ENCODE results near the gene CIAO3. TPM values are rescaled to one million over a fixed set of nuclear protein-coding genes. Genes with fewer than 3 reads are reported as not detected.

CIAO3 gene
- total RNA-seq, result 10 to 100 TPM; 41.4 to 43.3 TPM
- 45.0 TPM for polyA plus RNA-seq (2013, experiment 1 of 2)
- 37.8 TPM for polyA plus RNA-seq (2013, experiment 2 of 2)
- long read RNA-seq, experiment 1, partial matches to known transcripts, result 2 of 9 reads
- long read RNA-seq, experiment 1, other reads (novel, unspliced or antisense), result 4 of 9 reads
- long read RNA-seq, experiment 2, transcript CIAO3-201 (11 exons, 2,112 nt), result major isoform, 28 of 44 reads
- long read RNA-seq, experiment 2, partial matches to known transcripts, result 1 of 44 reads
- long read RNA-seq, experiment 2, other reads (novel, unspliced or antisense), result 11 of 44 reads
- long read RNA-seq, experiment 3, transcript CIAO3-201 (11 exons, 2,112 nt), result major isoform, 125 of 177 reads
- long read RNA-seq, experiment 3, partial matches to known transcripts, result 11 of 177 reads
- long read RNA-seq, experiment 3, other reads (novel, unspliced or antisense), result 37 of 177 reads
- long read RNA-seq, experiment 4, transcript CIAO3-201 (11 exons, 2,112 nt), result major isoform, 12 of 17 reads
- long read RNA-seq, experiment 4, partial matches to known transcripts, result 0 of 17 reads
- long read RNA-seq, experiment 4, other reads (novel, unspliced or antisense), result 5 of 17 reads

GRCh38 chr16:740764-741505 lies at the start of gene CIAO3:
Gene CIAO3 (minus strand): TSS chr16:740997. CDS start chr16:740985, 12 bp downstream.
- Mint-ChIP-seq H3K9me3 (no peaks in the 10 kb centered on the region), H3K27ac (peak within 1 kb of the TSS; percentile 87), H3K36me3 (ENCODE audit: low read depth) (peaks cover 17% of the 10 kb centered on the region), H3K4me3 (peak within 1 kb of the TSS; percentile 68), H3K4me1 (peaks cover 5% of the 10 kb centered on the region), H3K27me3 (ENCODE audit: insufficient read depth) (no peaks in the 10 kb centered on the region)
- Histone ChIP-seq H3K27me3 (ENCODE audit: control insufficient read depth, insufficient read depth, low read length, poor library complexity, severe bottlenecking) (no peaks in the 10 kb centered on the region), H3K4me3 (ENCODE audit: low read length) (peak within 1 kb of the TSS; percentile 85), H3K36me3 (ENCODE audit: control insufficient read depth, insufficient read depth, low read length) (peaks cover 19% of the 10 kb centered on the region), H3K4me1 (ENCODE audit: control insufficient read depth, insufficient read depth, low read length) (no peaks in the 10 kb centered on the region), H3K9ac (ENCODE audit: extremely low read depth, low read length, poor library complexity, severe bottlenecking) (peak within 1 kb of the TSS; percentile 80), H3K9me3 (ENCODE audit: control insufficient read depth, low read length) (no peaks in the 10 kb centered on the region), H3K27ac (ENCODE audit: low read depth, low read length) (no peak within 1 kb of the TSS)
- 0 to 1% methylated on average over 9 to 79 of the region's 79 CpGs for WGBS, 2 experiments (ENCODE audit: insufficient coverage in 1 of 2, insufficient read length in 1 of 2)
- TF ChIP-seq CTCF (conservative IDR thresholded peaks at IDR 0.05), result peak; percentile 94
- peak; percentile 97 for DNase-seq

- 94 to 98% methylated on average over 8 to 17 of the region's 17 CpGs for WGBS, 2 experiments (ENCODE audit: insufficient coverage in 1 of 2, insufficient read length in 1 of 2)
- Histone ChIP-seq H3K9ac (ENCODE audit: extremely low read depth, low read length, poor library complexity, severe bottlenecking) (no peak overlapping the region), H3K4me3 (ENCODE audit: low read length) (no peak overlapping the region), H3K27me3 (ENCODE audit: control insufficient read depth, insufficient read depth, low read length, poor library complexity, severe bottlenecking) (no peaks in the 10 kb centered on the region), H3K36me3 (ENCODE audit: control insufficient read depth, insufficient read depth, low read length) (peaks cover 30% of the 10 kb centered on the region), H3K27ac (ENCODE audit: low read depth, low read length) (no peak overlapping the region), H3K9me3 (ENCODE audit: control insufficient read depth, low read length) (no peaks in the 10 kb centered on the region), H3K4me1 (ENCODE audit: control insufficient read depth, insufficient read depth, low read length) (peaks cover 4% of the 10 kb centered on the region)
- Mint-ChIP-seq H3K4me3 (peak overlapping the region; percentile 76), H3K9me3 (no peaks in the 10 kb centered on the region), H3K27ac (no peak overlapping the region), H3K36me3 (ENCODE audit: low read depth) (peaks cover 13% of the 10 kb centered on the region), H3K4me1 (no peaks in the 10 kb centered on the region), H3K27me3 (ENCODE audit: insufficient read depth) (no peaks in the 10 kb centered on the region)
- TF ChIP-seq CTCF (conservative IDR thresholded peaks at IDR 0.05), result no peak
- DNase-seq, result no peak
Observed at GRCh38 chr16:790086-790485, 49.3 kb upstream of the CIAO3 start.

GRCh38 chr16:789191-789850 lies 48.5 kb upstream of the CIAO3 start:
- Mint-ChIP-seq H3K9me3 (no peaks in the 10 kb centered on the region), H3K4me3 (peak overlapping the region; percentile 76), H3K4me1 (no peaks in the 10 kb centered on the region), H3K27ac (no peak overlapping the region), H3K27me3 (ENCODE audit: insufficient read depth) (no peaks in the 10 kb centered on the region), H3K36me3 (ENCODE audit: low read depth) (peaks cover 14% of the 10 kb centered on the region)
- no peak for DNase-seq
- peak overlapping the region; percentile 68 for H3K9ac ChIP-seq (ENCODE audit: extremely low read depth, low read length, poor library complexity, severe bottlenecking)
- no peaks in the 10 kb centered on the region for H3K27me3 ChIP-seq (ENCODE audit: control insufficient read depth, insufficient read depth, low read length, poor library complexity, severe bottlenecking)
- peaks cover 4% of the 10 kb centered on the region for H3K4me1 ChIP-seq (ENCODE audit: control insufficient read depth, insufficient read depth, low read length)
- peaks cover 30% of the 10 kb centered on the region for H3K36me3 ChIP-seq (ENCODE audit: control insufficient read depth, insufficient read depth, low read length)
- H3K27ac ChIP-seq (ENCODE audit: low read depth, low read length), result no peak overlapping the region
- H3K9me3 ChIP-seq (ENCODE audit: control insufficient read depth, low read length), result no peaks in the 10 kb centered on the region
- H3K4me3 ChIP-seq (ENCODE audit: low read length), result peak overlapping the region; percentile 79
- TF ChIP-seq CTCF (conservative IDR thresholded peaks at IDR 0.05), result no peak
- WGBS, 2 experiments (ENCODE audit: insufficient coverage in 1 of 2, insufficient read length in 1 of 2), result 79 to 82% methylated on average over 28 to 33 of the region's 33 CpGs
